Osteocyte (in vitro differentiated cells): ENCODE measurements around the gene DHRS3. TPM values are rescaled to one million over a fixed set of nuclear protein-coding genes. Genes with fewer than 3 reads are reported as not detected.
A peak's percentile ranks its signal among the peaks of the same experiment; 100 is the strongest.
"Not testable (repeated sequence)": the region's sequence is repeated elsewhere in the genome, so short reads cannot be mapped to it uniquely, and the experiment has no call there.

Experiments used
- DNase-seq: peaks from one replicate; pipeline ENCODE4 v3.0.0; 2021; ENCODE audit warnings: mixed read lengths; ENCODE audit not compliant: unreplicated experiment; ENCODE audit errors: extremely low spot score
- H3K27ac Mint-ChIP-seq: one replicate; pipeline ENCODE4 v1.8.0; 2021; ENCODE audit warnings: mild to moderate bottlenecking, mixed read lengths; ENCODE audit not compliant: unreplicated experiment
- H3K27me3 Mint-ChIP-seq: one replicate; pipeline ENCODE4 v1.8.0; 2021; ENCODE audit warnings: mixed read lengths; ENCODE audit not compliant: unreplicated experiment
- H3K36me3 Mint-ChIP-seq: one replicate; pipeline ENCODE4 v1.8.0; 2021; ENCODE audit warnings: mixed read lengths; ENCODE audit not compliant: unreplicated experiment
- H3K4me1 Mint-ChIP-seq: one replicate; pipeline ENCODE4 v1.8.0; 2021; ENCODE audit warnings: mixed read lengths; ENCODE audit not compliant: unreplicated experiment
- H3K4me3 Mint-ChIP-seq: one replicate; pipeline ENCODE4 v1.8.0; 2021; ENCODE audit warnings: mild to moderate bottlenecking, moderate library complexity, mixed read lengths; ENCODE audit not compliant: unreplicated experiment
- H3K9me3 Mint-ChIP-seq: one replicate; pipeline ENCODE4 v1.8.0; 2021; ENCODE audit warnings: mixed read lengths; ENCODE audit not compliant: unreplicated experiment
- total RNA-seq: library from RNA; stranded (reverse); gene quantifications from 2 replicates; pipeline ENCODE4 v1.2.1, GENCODE V29; 2021
- TF ChIP-seq, protein P1 (sequence below): fragments of 200-600 bp; sonication (generic); IDR thresholded peaks from 2 replicates; pipeline ENCODE4 v1.5.0; 2021; ENCODE audit warnings: antibody characterized with exemption, mild to moderate bottlenecking, moderate library complexity

The DHRS3 gene
- total RNA-seq, 1 donor from 2014 or later, result 52.5 TPM

DNA sequence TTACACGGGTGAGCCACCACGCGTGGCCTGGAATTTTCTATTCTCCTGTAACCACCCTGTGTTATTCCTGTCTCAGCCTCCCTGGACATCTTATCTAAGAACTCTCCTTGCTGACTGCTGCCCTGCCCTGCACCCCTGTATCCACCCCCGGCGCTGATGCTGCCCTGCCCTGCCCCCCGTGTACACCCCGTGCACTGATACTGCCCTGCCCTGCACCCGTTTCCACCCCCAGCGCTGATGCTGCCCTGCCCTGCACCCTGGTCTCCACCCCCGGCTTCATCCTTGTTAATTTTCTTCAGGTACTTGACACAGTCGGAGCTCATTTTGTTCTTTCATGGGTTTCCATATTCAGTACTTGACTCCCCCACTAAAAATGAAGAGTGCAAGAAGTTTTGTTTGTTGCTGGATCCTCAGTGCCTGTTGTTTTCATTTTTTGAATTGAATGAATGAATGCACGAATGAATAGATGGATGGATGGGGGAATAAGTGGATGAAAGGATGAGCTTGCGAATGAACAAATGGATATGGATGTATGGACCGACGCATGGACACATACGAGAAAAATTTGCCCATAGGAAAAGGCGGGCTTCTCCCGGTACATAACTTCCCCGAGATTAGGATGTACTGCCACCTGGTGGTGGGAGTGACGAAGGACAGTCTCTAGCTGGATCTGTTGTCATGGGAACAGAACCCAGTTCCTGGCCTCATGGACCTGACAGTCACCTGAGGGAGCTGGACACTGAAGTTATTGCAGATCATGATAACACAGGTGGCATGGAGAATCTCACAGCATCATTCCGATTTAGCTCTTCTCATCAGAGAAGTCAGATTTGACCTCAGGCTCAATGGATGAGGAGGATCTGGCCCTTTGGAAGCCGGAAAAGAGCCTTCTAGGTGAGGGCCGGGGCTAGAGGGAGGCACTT is 40.8 kb upstream of the DHRS3 start:
- Mint-ChIP-seq H3K27me3 (no peaks in the 10 kb centered on the region), H3K27ac (no peak overlapping the region), H3K4me3 (no peak overlapping the region), H3K36me3 (no peaks in the 10 kb centered on the region), H3K4me1 (peaks cover 4% of the 10 kb centered on the region), H3K9me3 (peaks cover 3% of the 10 kb centered on the region)
- DNase-seq, result peak; percentile 90
- TF ChIP-seq, protein P1, sequence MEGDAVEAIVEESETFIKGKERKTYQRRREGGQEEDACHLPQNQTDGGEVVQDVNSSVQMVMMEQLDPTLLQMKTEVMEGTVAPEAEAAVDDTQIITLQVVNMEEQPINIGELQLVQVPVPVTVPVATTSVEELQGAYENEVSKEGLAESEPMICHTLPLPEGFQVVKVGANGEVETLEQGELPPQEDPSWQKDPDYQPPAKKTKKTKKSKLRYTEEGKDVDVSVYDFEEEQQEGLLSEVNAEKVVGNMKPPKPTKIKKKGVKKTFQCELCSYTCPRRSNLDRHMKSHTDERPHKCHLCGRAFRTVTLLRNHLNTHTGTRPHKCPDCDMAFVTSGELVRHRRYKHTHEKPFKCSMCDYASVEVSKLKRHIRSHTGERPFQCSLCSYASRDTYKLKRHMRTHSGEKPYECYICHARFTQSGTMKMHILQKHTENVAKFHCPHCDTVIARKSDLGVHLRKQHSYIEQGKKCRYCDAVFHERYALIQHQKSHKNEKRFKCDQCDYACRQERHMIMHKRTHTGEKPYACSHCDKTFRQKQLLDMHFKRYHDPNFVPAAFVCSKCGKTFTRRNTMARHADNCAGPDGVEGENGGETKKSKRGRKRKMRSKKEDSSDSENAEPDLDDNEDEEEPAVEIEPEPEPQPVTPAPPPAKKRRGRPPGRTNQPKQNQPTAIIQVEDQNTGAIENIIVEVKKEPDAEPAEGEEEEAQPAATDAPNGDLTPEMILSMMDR, result peak; percentile 96

DNA sequence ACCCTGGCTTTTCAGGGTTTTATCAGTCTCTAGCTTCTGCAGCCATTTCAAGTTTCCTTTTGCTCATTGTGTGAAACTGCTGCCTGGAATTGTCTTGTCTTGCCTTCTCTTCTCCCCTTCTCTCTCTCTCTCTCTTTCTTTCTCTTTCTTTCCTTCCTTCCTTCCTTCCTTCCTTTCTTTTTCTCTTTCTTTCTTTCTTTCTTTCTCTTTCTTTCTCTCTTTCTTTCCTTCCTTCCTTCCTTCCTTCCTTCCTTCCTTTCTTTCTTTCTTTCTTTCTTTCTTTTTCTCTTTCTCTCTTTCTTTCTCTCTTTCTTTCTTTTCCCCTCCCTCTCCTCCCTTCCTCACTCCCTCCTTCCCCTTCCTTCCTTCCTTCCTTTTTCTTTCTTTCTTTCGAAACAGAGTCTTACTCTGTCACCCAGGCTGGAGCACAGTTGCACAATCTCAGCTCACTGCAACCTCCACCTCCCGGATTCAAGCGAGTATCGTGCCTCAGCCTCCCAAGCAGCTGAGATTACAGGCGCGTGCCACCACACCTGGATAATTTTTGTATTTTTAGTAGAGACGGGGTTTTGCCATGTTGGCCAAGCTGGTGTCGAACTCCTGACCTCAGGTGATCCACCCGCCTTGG is 40.0 kb upstream of the DHRS3 start:
- not testable (repeated sequence) for H3K4me3 Mint-ChIP-seq, H3K27me3 Mint-ChIP-seq, H3K36me3 Mint-ChIP-seq, DNase-seq, H3K4me1 Mint-ChIP-seq, H3K27ac Mint-ChIP-seq, H3K9me3 Mint-ChIP-seq

DNA sequence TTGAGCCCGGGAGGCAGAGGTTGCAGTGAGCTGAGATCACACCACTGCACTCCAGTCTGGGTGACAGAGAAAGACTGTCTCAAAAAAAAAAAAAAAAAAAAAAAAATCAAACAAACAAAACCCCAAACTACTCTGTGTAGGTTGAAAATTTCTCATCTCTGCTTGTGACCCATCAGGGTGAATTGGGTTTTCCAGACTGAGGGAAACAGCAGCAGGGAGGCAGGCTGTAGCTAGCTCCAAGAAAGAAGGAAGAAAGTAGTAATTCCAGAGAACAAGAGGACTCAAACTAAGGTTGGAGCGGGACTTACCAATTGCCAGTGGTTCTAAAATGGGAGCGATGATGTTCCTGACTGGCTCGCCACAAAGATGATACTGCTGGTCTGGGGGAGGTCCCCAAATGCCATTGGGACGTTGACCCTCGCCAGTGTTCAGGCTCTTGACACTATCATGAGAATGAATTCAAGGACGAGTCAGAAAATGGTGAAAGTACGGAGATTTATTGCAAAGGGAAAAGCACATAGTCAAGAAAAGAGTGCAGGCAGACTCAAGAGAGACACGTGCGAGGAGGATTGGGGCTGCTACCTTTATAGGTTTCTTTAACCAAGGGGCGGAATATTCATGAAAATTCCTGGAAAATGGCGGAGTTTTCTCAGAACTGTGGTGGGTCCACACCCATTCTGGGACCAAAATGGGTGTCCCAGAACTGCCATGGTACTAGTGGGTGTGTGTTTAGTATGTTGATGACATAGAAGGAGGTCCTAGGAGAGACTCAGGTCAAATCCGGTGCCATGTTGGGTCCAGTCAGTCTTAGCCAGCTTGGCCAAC is 39.3 kb upstream of the DHRS3 start:
- H3K27ac Mint-ChIP-seq, result no peak overlapping the region
- no peak overlapping the region for H3K4me3 Mint-ChIP-seq
- no peak for DNase-seq

DNA sequence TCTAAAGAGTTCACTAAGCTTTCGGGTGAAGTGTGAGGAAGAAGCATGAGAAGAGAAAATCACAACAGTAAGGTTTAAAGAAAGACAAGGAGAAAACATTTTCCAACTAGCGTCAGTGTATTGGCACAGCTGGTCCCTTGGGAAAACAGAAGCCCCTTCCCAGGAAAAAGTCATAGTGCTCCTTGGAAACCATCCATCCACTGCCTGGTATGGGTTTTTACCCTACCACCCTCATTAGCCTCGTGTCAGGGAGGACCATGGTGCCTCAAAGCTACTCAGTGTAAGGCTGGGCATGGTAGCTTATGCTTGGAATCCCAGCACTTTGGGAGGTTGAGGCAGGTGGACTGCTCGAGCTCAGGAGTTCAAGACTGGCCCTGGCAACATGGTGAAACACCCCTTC is 38.6 kb upstream of the DHRS3 start:
- Mint-ChIP-seq H3K4me1 (peaks cover 4% of the 10 kb centered on the region), H3K27me3 (no peaks in the 10 kb centered on the region), H3K9me3 (no peaks in the 10 kb centered on the region), H3K36me3 (no peaks in the 10 kb centered on the region), H3K4me3 (no peak overlapping the region), H3K27ac (no peak overlapping the region)
- TF ChIP-seq, protein P1, result no peak
- DNase-seq, result no peak

More for the DNA sequence above, 39.3 kb upstream of the DHRS3 start:
- TF ChIP-seq, protein P1, result no peak
- no peaks in the 10 kb centered on the region for H3K27me3 Mint-ChIP-seq
- no peaks in the 10 kb centered on the region for H3K9me3 Mint-ChIP-seq
- peaks cover 4% of the 10 kb centered on the region for H3K4me1 Mint-ChIP-seq
- H3K36me3 Mint-ChIP-seq, result no peaks in the 10 kb centered on the region

DNA sequence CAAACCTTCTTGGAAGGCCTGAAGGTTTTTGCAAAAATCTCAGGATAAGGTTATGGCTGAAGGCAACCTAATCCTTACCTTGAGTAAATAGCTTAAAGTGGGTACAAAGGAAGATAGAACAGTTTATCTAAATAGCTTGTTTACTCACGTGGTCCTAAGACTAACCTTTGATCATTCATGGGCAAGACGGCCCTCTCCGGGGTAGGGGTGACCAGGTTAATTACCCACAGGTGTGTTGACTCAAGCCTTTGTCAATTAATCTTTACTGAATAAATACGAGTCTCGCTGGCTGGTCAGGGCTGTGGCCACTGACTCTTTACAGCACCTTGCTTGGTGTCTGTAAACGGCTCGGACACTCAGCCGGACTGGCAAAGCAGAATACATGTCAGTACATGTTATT is 36.6 kb upstream of the DHRS3 start:
- Mint-ChIP-seq H3K36me3 (no peaks in the 10 kb centered on the region), H3K9me3 (no peaks in the 10 kb centered on the region), H3K27ac (no peak overlapping the region), H3K4me1 (peaks cover 13% of the 10 kb centered on the region), H3K27me3 (no peaks in the 10 kb centered on the region), H3K4me3 (no peak overlapping the region)
- no peak for DNase-seq
- TF ChIP-seq, protein P1, result no peak
